HepG2 (cell line): ENCODE measurements around the gene IDNK. TPM values are rescaled to one million over a fixed set of nuclear protein-coding genes. Genes with fewer than 3 reads are reported as not detected.

Experiments
- ATAC-seq: fragments of 200-7000 bp; cut with Tn5 transposase; 3 replicates; pipeline ENCODE4 v1.9.1; 2020; ENCODE audit warnings: mild to moderate bottlenecking, moderate library complexity
- BruUV-seq: library from RNA; stranded (reverse); fragments of 400-500 nt; replicated peaks from 2 replicates; lab custom pipeline; 2021; lab: Mats Ljungman, UMichigan
- CTCF ChIA-PET: fragments of 300-600 bp; formaldehyde crosslinking; extraction: SDS; loops from one replicate; lab custom pipeline; 2021; ENCODE audit warnings: low total read pairs, inconsistent platforms, low intra/inter-chr PET ratio; lab: Yijun Ruan, JAX
- POLR2A ChIA-PET: fragments of 350-600 bp; sonication (Branson Sonifier 250); formaldehyde crosslinking; loops from one replicate; lab custom pipeline; 2020; ENCODE audit warnings: antibody characterized with exemption, inconsistent platforms; lab: Yijun Ruan, JAX
- DNase-seq: peaks from one replicate; pipeline ENCODE4 v3.0.0-alpha.2; 2015; ENCODE audit warnings: low spot score
- FAIRE-seq: peaks from 3 replicates; lab custom pipeline; 2011; peaks lifted over from hg19 to GRCh38; lab: Jason Lieb, UNC
- H2AFZ ChIP-seq: one replicate; pipeline ENCODE4 v1.6.1; 2011; ENCODE audit warnings: low read length, inconsistent platforms
- H3K27ac ChIP-seq: fragments of 300-600 bp; 3 replicates; pipeline ENCODE4 v1.8.0; 2011; ENCODE audit warnings: mixed run types, mild to moderate bottlenecking, mixed read lengths, low read length, inconsistent platforms; ENCODE audit not compliant: insufficient read depth; ENCODE audit errors: extremely low read length
- H3K27me3 ChIP-seq, 2 experiments: fragments of 200-600 bp in 1 of 2; 2 replicates in 1 of 2; 3 replicates in 1 of 2; pipeline versions ENCODE4 v1.6.0 to v1.8.0; 2011; ENCODE audit warnings: low read length in 2 of 2, mild to moderate bottlenecking in 2 of 2, moderate library complexity in 2 of 2, inconsistent platforms in 1 of 2; ENCODE audit not compliant: insufficient read depth in 2 of 2, control insufficient read depth in 1 of 2
- H3K36me3 ChIP-seq, 2 experiments: fragments of 200-600 bp in 1 of 2; replicated peaks in 1 of 2; 2 replicates in 1 of 2; 3 replicates in 1 of 2; pipeline versions ENCODE4 v1.5.1 to v1.8.0; 2011; ENCODE audit warnings: low read length in 2 of 2, inconsistent platforms in 1 of 2; ENCODE audit not compliant: insufficient read depth in 2 of 2, control insufficient read depth in 1 of 2
- H3K4me1 ChIP-seq: 2 replicates; pipeline ENCODE4 v1.5.1; 2012; ENCODE audit warnings: low read length, inconsistent platforms; ENCODE audit not compliant: insufficient read depth
- H3K4me2 ChIP-seq: 2 replicates; pipeline ENCODE4 v1.6.0; 2011; ENCODE audit warnings: low read depth, low read length, inconsistent platforms
- H3K4me3 ChIP-seq, 3 experiments: fragments of 200-600 bp in 1 of 3; sonication (generic), shearing (Covaris generic) in 1 of 3; replicated peaks in 1 of 3; 2 replicates each; pipeline ENCODE4 v1.5.1; 2011 to 2016; ENCODE audit warnings: low read length in 3 of 3, inconsistent platforms in 2 of 3, low read depth in 2 of 3, mild to moderate bottlenecking in 2 of 3, control low read depth in 1 of 3, mixed read lengths in 1 of 3; ENCODE audit not compliant: insufficient read depth in 1 of 3
- H3K79me2 ChIP-seq: one replicate; pipeline ENCODE4 v1.6.1; 2011; ENCODE audit warnings: low read length, inconsistent platforms; ENCODE audit not compliant: insufficient read depth
- H3K9ac ChIP-seq: 2 replicates; pipeline ENCODE4 v1.6.0; 2011; ENCODE audit warnings: mild to moderate bottlenecking, low read depth, low read length, inconsistent platforms; ENCODE audit not compliant: insufficient read depth
- H3K9me3 ChIP-seq: 2 replicates; pipeline ENCODE4 v1.5.1; 2012; ENCODE audit warnings: mild to moderate bottlenecking, low read length
- H4K20me1 ChIP-seq: 2 replicates; pipeline ENCODE4 v1.6.0; 2011; ENCODE audit warnings: inconsistent platforms, mild to moderate bottlenecking, low read length, moderate library complexity; ENCODE audit not compliant: insufficient read depth
- BCL6 ChIP-seq: IDR thresholded peaks from 2 replicates; pipeline ENCODE4 v1.6.1; 2016; ENCODE audit warnings: missing genetic modification reagents, missing compliant biosample characterization
- FOSL2 ChIP-seq: sonication (generic); formaldehyde crosslinking; IDR thresholded peaks from 2 replicates; pipeline ENCODE4 v1.4.0; 2020; ENCODE audit warnings: missing genetic modification reagents
- FOXK1 ChIP-seq: sonication (generic); formaldehyde crosslinking; IDR thresholded peaks from 2 replicates; pipeline ENCODE4 v1.4.0; 2020; ENCODE audit warnings: low read depth, missing genetic modification reagents, borderline replicate concordance
- HOXA3 ChIP-seq: sonication (generic); formaldehyde crosslinking; IDR thresholded peaks from 2 replicates; pipeline ENCODE4 v1.5.0; 2020; ENCODE audit warnings: missing genetic modification reagents
- HOXD1 ChIP-seq: sonication (generic); formaldehyde crosslinking; IDR thresholded peaks from 2 replicates; pipeline ENCODE4 v1.5.0; 2020; ENCODE audit warnings: missing genetic modification reagents
- KDM2A ChIP-seq: sonication (generic); formaldehyde crosslinking; IDR thresholded peaks from 2 replicates; pipeline ENCODE4 v1.4.0; 2020; ENCODE audit warnings: low read depth, missing genetic modification reagents, borderline replicate concordance
- MAZ ChIP-seq, 2 experiments: sonication (generic) in 1 of 2; formaldehyde crosslinking in 1 of 2; IDR thresholded peaks; 2 replicates each; pipeline versions ENCODE4 v1.5.0 to v1.6.1; 2012 to 2020; ENCODE audit warnings: low read depth in 2 of 2, mild to moderate bottlenecking in 2 of 2, borderline replicate concordance in 1 of 2, improper control_type of control experiment in 1 of 2, low read length in 1 of 2, missing genetic modification reagents in 1 of 2, moderate library complexity in 1 of 2
- MIER2 ChIP-seq: IDR thresholded peaks from 2 replicates; pipeline ENCODE4 v1.6.1; 2016; ENCODE audit warnings: missing biosample characterization, missing genetic modification reagents
- NBN ChIP-seq: fragments of 450-650 bp; conservative IDR thresholded peaks from 2 replicates; pipeline ENCODE4 v1.6.1; 2017
- NFE2L1 ChIP-seq: sonication (generic); formaldehyde crosslinking; IDR thresholded peaks from 2 replicates; pipeline ENCODE4 v1.4.0; 2020; ENCODE audit warnings: missing genetic modification reagents, mild to moderate bottlenecking, borderline replicate concordance
- NR2C2 ChIP-seq: sonication (generic); formaldehyde crosslinking; IDR thresholded peaks from 2 replicates; pipeline ENCODE4 v1.4.0; 2020; ENCODE audit warnings: missing genetic modification reagents, mild to moderate bottlenecking, moderate library complexity, borderline replicate concordance
- NR2F2 ChIP-seq: IDR thresholded peaks from 2 replicates; pipeline ENCODE4 v1.6.1; 2012; ENCODE audit warnings: low read depth, inconsistent platforms, borderline replicate concordance
- TBL1XR1 ChIP-seq: fragments of 150-350 bp; IDR thresholded peaks from 2 replicates; pipeline ENCODE4 v1.6.1; 2014; ENCODE audit warnings: borderline replicate concordance, low read length; ENCODE audit not compliant: partially characterized antibody
- ZNF264 ChIP-seq: sonication (generic); formaldehyde crosslinking; IDR thresholded peaks from 2 replicates; pipeline ENCODE4 v1.4.0; 2020; ENCODE audit warnings: missing genetic modification reagents
- ZNF331 ChIP-seq: sonication (generic); formaldehyde crosslinking; IDR thresholded peaks from 2 replicates; pipeline ENCODE4 v1.4.0; 2020; ENCODE audit warnings: missing genetic modification reagents
- ZNF446 ChIP-seq: sonication (generic); formaldehyde crosslinking; IDR thresholded peaks from 2 replicates; pipeline ENCODE4 v1.5.0; 2020; ENCODE audit warnings: mild to moderate bottlenecking, missing genetic modification reagents
- ZNF546 ChIP-seq: sonication (generic); formaldehyde crosslinking; conservative IDR thresholded peaks from 2 replicates; pipeline ENCODE4 v1.8.1; 2023; ENCODE audit warnings: mild to moderate bottlenecking, missing genetic modification reagents
- ZNF547 ChIP-seq: sonication (generic); formaldehyde crosslinking; IDR thresholded peaks from 2 replicates; pipeline ENCODE4 v1.5.1; 2020; ENCODE audit warnings: mild to moderate bottlenecking, missing genetic modification reagents
- WGBS: methylation state at CpG from one replicate; pipeline ENCODE4 v1.1.6; 2017; ENCODE audit warnings: low lambda C conversion rate; 5-methylcytosine and 5-hydroxymethylcytosine counted together
- in situ Hi-C: cut with HindIII; loops from 2 replicates; pipeline ENCODE4 v1.10.0; 2017; ENCODE audit warnings: low pct_unique_long_range_greater_than_20kb; ENCODE audit not compliant: extremely low pct_ligation_motif_present
- intact Hi-C: fragments of 100-400 bp; cut with micrococcal nuclease; formaldehyde crosslinking; loops from one replicate; pipeline ENCODE4 v1.10.0; 2022; ENCODE audit not compliant: unreplicated experiment
- polyA plus RNA-seq, 8 experiments: library from polyadenylated mRNA; depleted of rRNA in 3 of 8; stranded (reverse) in 7 of 8; unstranded in 1 of 8; fragments of >200 nt; fragmentation: Illumina TruSeq in 4 of 8; extraction: Trizol in 4 of 8; gene quantifications; 2 replicates each; pipeline versions ENCODE4 v1.2.1 to v1.2.3, GENCODE V29; 2011 to 2016; ENCODE audit warnings: low read depth in 4 of 8, missing spikeins in 1 of 8, mixed read lengths in 1 of 8; ENCODE audit not compliant: insufficient read depth in 1 of 8
- total RNA-seq, 5 experiments: library from RNA; depleted of rRNA; stranded (reverse); fragments of >200 nt; fragmentation: Illumina TruSeq; extraction: Trizol; gene quantifications; 2 replicates each; pipeline ENCODE4 v1.2.3, GENCODE V29; 2016; ENCODE audit warnings: low read depth in 1 of 5
- TF ChIP-seq, protein P1 (sequence below): sonication (generic); formaldehyde crosslinking; conservative IDR thresholded peaks from 2 replicates; pipeline ENCODE4 v1.4.0; 2020; ENCODE audit warnings: missing genetic modification reagents
- TF ChIP-seq, protein P2 (sequence below): sonication (generic); formaldehyde crosslinking; IDR thresholded peaks from 2 replicates; pipeline ENCODE4 v1.8.0; 2022; ENCODE audit warnings: missing genetic modification reagents, mild to moderate bottlenecking, moderate library complexity, borderline replicate concordance
- TF ChIP-seq, protein P3 (sequence below): sonication (generic); formaldehyde crosslinking; IDR thresholded peaks from 2 replicates; pipeline ENCODE4 v1.4.0; 2020; ENCODE audit warnings: missing genetic modification reagents

Gene IDNK
- total and polyA plus RNA-seq, 2 of the 13 experiments (the other 11 are each of a cell fraction or from before 2014, with no cell fraction given), result 3.1 to 4.8 TPM

DNA sequence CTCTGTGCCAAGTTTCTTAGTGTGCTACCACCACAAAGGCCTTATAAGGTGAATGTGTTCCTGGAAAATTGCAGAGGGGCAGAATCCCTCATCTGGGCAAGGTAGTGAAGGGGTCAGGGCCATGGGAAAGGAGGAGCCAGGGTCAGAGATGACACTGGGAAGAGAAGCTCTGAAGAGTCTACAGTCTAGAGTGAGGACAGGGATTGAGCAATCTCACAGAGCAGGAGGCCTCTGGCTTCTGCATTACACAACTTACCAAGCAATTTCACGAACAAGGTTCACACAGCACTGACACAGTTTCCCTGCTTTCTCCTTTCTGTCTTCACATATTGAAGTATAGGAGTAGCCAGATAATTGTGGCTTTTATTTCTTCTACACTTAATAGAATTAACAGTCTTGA, 24.5 kb upstream of the IDNK start:
- no peak overlapping the region; a peak in 1 of 6 replicates for H3K4me3 ChIP-seq
- BruUV-seq, result no TSS peak
- H3K27me3 ChIP-seq, result no peaks in the 10 kb centered on the region
- no peaks in the 10 kb centered on the region for H3K9me3 ChIP-seq
- no peaks in the 10 kb centered on the region for H4K20me1 ChIP-seq
- H3K4me1 ChIP-seq, result peaks cover 22% of the 10 kb centered on the region
- H3K36me3 ChIP-seq, result no peaks in the 10 kb centered on the region
- FAIRE-seq (peak; percentile 96), DNase-seq (peak; percentile 66), ATAC-seq (peak; percentile 94)
- CTCF ChIA-PET, result no interaction called here
- peak overlapping the region; percentile 23 for H3K27ac ChIP-seq
- no peak overlapping the region for H2AFZ ChIP-seq
- peak overlapping the region; percentile 37; the same call in 1 of the 2 replicates for H3K4me2 ChIP-seq
- WGBS, result 0% methylated on average over 1 of the region's 1 CpG
- intact Hi-C loops, result no loop called here
- H3K9ac ChIP-seq, result no peak overlapping the region
- in situ Hi-C loops, result no loop called here
- POLR2A ChIA-PET, result no interaction called here
- H3K79me2 ChIP-seq, result no peaks in the 10 kb centered on the region
- TF ChIP-seq HOXD1 (no peak), MAZ (IDR thresholded peaks at IDR 0.05; ENCODE audit: borderline replicate concordance, low read depth, low read length) (no peak), MAZ (CRISPR knock-in tag; IDR thresholded peaks at IDR 0.05; ENCODE audit: low read depth) (no peak), HOXA3 (CRISPR knock-in tag) (0 out of 2 replicates have a peak, but pooled peaks have one; percentile 27), ZNF446 (CRISPR knock-in tag) (no peak), MIER2 (no peak), NBN (no peak), ZNF546 (no peak), NFE2L1 (CRISPR knock-in tag) (no peak), ZNF547 (CRISPR knock-in tag) (no peak), ZNF331 (CRISPR knock-in tag) (peak; percentile 59; the same call in 1 of the 2 replicates), FOXK1 (peak; percentile 19; the same call in 1 of the 2 replicates), NR2C2 (CRISPR knock-in tag) (peak; percentile 45; the same call in 1 of the 2 replicates), TBL1XR1 (peak; percentile 66), ZNF264 (CRISPR knock-in tag) (no peak), KDM2A (CRISPR knock-in tag) (no peak), NR2F2 (0 out of 2 replicates have a peak, but pooled peaks have one; percentile 13), FOSL2 (CRISPR knock-in tag) (0 out of 2 replicates have a peak, but pooled peaks have one; percentile 25), BCL6 (CRISPR knock-in tag) (peak; percentile 89)
- TF ChIP-seq, protein P1, sequence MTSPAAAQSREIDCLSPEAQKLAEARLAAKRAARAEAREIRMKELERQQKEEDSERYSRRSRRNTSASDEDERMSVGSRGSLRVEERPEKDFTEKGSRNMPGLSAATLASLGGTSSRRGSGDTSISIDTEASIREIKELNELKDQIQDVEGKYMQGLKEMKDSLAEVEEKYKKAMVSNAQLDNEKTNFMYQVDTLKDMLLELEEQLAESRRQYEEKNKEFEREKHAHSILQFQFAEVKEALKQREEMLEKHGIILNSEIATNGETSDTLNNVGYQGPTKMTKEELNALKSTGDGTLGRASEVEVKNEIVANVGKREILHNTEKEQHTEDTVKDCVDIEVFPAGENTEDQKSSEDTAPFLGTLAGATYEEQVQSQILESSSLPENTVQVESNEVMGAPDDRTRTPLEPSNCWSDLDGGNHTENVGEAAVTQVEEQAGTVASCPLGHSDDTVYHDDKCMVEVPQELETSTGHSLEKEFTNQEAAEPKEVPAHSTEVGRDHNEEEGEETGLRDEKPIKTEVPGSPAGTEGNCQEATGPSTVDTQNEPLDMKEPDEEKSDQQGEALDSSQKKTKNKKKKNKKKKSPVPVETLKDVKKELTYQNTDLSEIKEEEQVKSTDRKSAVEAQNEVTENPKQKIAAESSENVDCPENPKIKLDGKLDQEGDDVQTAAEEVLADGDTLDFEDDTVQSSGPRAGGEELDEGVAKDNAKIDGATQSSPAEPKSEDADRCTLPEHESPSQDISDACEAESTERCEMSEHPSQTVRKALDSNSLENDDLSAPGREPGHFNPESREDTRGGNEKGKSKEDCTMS (CRISPR knock-in tag), result no peak
- TF ChIP-seq, protein P2, sequence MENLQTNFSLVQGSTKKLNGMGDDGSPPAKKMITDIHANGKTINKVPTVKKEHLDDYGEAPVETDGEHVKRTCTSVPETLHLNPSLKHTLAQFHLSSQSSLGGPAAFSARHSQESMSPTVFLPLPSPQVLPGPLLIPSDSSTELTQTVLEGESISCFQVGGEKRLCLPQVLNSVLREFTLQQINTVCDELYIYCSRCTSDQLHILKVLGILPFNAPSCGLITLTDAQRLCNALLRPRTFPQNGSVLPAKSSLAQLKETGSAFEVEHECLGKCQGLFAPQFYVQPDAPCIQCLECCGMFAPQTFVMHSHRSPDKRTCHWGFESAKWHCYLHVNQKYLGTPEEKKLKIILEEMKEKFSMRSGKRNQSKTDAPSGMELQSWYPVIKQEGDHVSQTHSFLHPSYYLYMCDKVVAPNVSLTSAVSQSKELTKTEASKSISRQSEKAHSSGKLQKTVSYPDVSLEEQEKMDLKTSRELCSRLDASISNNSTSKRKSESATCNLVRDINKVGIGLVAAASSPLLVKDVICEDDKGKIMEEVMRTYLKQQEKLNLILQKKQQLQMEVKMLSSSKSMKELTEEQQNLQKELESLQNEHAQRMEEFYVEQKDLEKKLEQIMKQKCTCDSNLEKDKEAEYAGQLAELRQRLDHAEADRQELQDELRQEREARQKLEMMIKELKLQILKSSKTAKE (CRISPR knock-in tag), result no peak
- TF ChIP-seq, protein P3, sequence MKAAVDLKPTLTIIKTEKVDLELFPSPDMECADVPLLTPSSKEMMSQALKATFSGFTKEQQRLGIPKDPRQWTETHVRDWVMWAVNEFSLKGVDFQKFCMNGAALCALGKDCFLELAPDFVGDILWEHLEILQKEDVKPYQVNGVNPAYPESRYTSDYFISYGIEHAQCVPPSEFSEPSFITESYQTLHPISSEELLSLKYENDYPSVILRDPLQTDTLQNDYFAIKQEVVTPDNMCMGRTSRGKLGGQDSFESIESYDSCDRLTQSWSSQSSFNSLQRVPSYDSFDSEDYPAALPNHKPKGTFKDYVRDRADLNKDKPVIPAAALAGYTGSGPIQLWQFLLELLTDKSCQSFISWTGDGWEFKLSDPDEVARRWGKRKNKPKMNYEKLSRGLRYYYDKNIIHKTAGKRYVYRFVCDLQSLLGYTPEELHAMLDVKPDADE (CRISPR knock-in tag), result no peak
